Lower leg skin (tissue), 3 donors: Measurements from ENCODE around the gene BBOF1.

ENCODE experiments used
- POLR2A ChIP-seq, 2 donors: fragments of 450-650 bp; IDR thresholded peaks; one replicate each; pipeline ENCODE4 v1.6.1; 2016 to 2017; ENCODE audit warnings: antibody characterized with exemption in 2 of 2, mild to moderate bottlenecking in 1 of 2, moderate library complexity in 1 of 2
- TF ChIP-seq, protein P1 (sequence below), 3 donors: fragments of 450-650 bp; IDR thresholded peaks; one replicate each; pipeline ENCODE4 v1.5.1; 2016; ENCODE audit warnings: antibody characterized with exemption in 3 of 3, mild to moderate bottlenecking in 3 of 3, moderate library complexity in 2 of 3

DNA sequence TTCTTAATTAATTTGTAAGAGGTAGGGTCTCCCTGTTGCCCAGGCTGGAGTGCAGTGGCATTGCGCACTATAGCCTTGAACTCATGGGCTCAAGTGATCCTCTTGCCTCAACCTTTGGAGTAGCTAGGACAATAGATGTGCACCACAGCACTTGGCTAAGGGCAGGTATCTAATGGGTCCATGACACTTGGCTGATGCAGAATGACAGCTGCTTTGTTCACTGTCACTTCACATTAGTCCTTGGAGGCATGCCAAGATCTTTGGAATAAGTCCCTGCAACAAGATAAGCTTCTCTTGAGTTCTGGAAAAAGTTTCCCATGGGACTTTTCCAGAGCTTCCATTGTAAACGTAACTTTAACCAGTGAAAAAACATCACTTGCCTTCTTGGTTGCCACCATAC lies 45.7 kb upstream of the BBOF1 start:
- TF ChIP-seq, protein P1, sequence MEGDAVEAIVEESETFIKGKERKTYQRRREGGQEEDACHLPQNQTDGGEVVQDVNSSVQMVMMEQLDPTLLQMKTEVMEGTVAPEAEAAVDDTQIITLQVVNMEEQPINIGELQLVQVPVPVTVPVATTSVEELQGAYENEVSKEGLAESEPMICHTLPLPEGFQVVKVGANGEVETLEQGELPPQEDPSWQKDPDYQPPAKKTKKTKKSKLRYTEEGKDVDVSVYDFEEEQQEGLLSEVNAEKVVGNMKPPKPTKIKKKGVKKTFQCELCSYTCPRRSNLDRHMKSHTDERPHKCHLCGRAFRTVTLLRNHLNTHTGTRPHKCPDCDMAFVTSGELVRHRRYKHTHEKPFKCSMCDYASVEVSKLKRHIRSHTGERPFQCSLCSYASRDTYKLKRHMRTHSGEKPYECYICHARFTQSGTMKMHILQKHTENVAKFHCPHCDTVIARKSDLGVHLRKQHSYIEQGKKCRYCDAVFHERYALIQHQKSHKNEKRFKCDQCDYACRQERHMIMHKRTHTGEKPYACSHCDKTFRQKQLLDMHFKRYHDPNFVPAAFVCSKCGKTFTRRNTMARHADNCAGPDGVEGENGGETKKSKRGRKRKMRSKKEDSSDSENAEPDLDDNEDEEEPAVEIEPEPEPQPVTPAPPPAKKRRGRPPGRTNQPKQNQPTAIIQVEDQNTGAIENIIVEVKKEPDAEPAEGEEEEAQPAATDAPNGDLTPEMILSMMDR (IDR thresholded peaks at IDR 0.05), result no peak
- no peak for TF ChIP-seq POLR2A (IDR thresholded peaks at IDR 0.05)
